ENCODE results near the gene CRTC3.

DNA sequence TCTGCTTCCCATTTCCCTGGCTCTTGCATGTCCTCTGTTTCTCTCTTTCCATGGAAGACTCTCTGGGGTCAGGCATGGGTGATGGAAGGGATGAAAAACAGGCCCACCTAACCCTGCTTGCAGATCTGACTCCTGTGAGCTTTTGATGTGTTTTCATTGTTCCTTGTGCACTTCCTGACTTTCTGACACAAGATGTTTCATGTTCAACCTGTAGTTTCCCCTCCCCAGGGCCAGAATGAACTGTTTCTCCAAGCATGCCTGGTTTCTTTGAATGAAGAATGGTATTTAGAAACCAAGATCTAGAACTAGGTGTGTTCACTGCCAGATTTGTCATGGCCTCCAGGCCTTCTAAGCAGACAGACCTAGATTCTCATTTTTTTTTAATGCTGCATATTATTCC lies 36.1 kb upstream of the CRTC3 start:
- TF ChIP-seq, protein P1, sequence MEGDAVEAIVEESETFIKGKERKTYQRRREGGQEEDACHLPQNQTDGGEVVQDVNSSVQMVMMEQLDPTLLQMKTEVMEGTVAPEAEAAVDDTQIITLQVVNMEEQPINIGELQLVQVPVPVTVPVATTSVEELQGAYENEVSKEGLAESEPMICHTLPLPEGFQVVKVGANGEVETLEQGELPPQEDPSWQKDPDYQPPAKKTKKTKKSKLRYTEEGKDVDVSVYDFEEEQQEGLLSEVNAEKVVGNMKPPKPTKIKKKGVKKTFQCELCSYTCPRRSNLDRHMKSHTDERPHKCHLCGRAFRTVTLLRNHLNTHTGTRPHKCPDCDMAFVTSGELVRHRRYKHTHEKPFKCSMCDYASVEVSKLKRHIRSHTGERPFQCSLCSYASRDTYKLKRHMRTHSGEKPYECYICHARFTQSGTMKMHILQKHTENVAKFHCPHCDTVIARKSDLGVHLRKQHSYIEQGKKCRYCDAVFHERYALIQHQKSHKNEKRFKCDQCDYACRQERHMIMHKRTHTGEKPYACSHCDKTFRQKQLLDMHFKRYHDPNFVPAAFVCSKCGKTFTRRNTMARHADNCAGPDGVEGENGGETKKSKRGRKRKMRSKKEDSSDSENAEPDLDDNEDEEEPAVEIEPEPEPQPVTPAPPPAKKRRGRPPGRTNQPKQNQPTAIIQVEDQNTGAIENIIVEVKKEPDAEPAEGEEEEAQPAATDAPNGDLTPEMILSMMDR (conservative IDR thresholded peaks at IDR 0.05; ENCODE audit: low read depth, low read length) = no peak
- no peak for TF ChIP-seq EZH2 (IDR thresholded peaks at IDR 0.05; ENCODE audit: borderline replicate concordance, low read depth, low read length, poor library complexity, severe bottlenecking)

Measured in A673 (cell line).